ENCODE measurements around the gene VAT1L.

DNA sequence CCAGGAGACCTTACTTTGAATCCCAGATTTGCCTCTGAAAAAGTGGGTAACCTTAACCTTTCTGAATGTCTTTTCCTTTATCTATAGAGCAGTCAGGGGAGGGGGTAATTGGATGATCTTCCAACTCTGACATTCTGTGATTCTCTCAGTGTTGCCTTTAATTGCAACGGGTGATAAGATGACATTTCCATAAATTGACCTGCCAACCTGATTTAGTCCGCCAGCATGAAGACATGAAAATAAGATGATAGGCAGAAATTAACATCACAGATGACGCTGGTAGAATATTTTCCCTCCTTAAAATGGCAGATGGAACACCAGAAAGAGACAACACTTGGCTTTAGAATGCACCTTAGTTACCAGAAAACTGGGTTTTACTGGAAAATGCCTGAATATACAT, 72.6 kb downstream of the VAT1L start:
- TF ChIP-seq POLR2A (IDR thresholded peaks at IDR 0.05), result no peak
- TF ChIP-seq, protein P1, sequence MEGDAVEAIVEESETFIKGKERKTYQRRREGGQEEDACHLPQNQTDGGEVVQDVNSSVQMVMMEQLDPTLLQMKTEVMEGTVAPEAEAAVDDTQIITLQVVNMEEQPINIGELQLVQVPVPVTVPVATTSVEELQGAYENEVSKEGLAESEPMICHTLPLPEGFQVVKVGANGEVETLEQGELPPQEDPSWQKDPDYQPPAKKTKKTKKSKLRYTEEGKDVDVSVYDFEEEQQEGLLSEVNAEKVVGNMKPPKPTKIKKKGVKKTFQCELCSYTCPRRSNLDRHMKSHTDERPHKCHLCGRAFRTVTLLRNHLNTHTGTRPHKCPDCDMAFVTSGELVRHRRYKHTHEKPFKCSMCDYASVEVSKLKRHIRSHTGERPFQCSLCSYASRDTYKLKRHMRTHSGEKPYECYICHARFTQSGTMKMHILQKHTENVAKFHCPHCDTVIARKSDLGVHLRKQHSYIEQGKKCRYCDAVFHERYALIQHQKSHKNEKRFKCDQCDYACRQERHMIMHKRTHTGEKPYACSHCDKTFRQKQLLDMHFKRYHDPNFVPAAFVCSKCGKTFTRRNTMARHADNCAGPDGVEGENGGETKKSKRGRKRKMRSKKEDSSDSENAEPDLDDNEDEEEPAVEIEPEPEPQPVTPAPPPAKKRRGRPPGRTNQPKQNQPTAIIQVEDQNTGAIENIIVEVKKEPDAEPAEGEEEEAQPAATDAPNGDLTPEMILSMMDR (IDR thresholded peaks at IDR 0.05), result no peak
